GM21515 (cell line): ENCODE data around the gene BMPR2.
"Not testable (repeated sequence)": the region's sequence is repeated elsewhere in the genome, so short reads cannot be mapped to it uniquely, and the experiment has no call there.

ENCODE experiments used
- ATAC-seq: cut with Tn5 transposase; IDR thresholded peaks from one replicate; pipeline ENCODE4 v1.9.1; 2021; ENCODE audit not compliant: unreplicated experiment

The BMPR2 gene

GRCh38 chr2:202378662-202379358, 2.7 kb downstream of the BMPR2 start:
- ATAC-seq = no peak

- ATAC-seq = no peak
These were observed 6.6 kb downstream of the BMPR2 start for GRCh38 chr2:202382684-202383083.

GRCh38 chr2:202386495-202386894, 10.4 kb downstream of the BMPR2 start:
- not testable (repeated sequence) for ATAC-seq

GRCh38 chr2:202387608-202388342, 11.6 kb downstream of the BMPR2 start:
- ATAC-seq = no peak

- no peak for ATAC-seq
These were observed 24.8 kb downstream of the BMPR2 start for GRCh38 chr2:202400941-202401340.

- ATAC-seq = no peak
These were observed 29.7 kb downstream of the BMPR2 start for GRCh38 chr2:202405798-202406197.

GRCh38 chr2:202406445-202406978, 30.4 kb downstream of the BMPR2 start:
- no peak for ATAC-seq

GRCh38 chr2:202408546-202409140, 32.5 kb downstream of the BMPR2 start:
- ATAC-seq = no peak

- ATAC-seq = no peak
These were observed 34.0 kb downstream of the BMPR2 start for GRCh38 chr2:202410092-202410491.

GRCh38 chr2:202411097-202411496, 35.0 kb downstream of the BMPR2 start:
- no peak for ATAC-seq

GRCh38 chr2:202418027-202418426, 41.9 kb downstream of the BMPR2 start:
- no peak for ATAC-seq

- no peak for ATAC-seq
These were observed 42.4 kb downstream of the BMPR2 start for GRCh38 chr2:202418511-202418910.

- ATAC-seq = no peak
These were observed 47.0 kb downstream of the BMPR2 start for GRCh38 chr2:202423139-202423538.

GRCh38 chr2:202425036-202425435, 48.9 kb downstream of the BMPR2 start:
- ATAC-seq = no peak

GRCh38 chr2:202426751-202427150, 50.6 kb downstream of the BMPR2 start:
- ATAC-seq = no peak

GRCh38 chr2:202429164-202429980, 53.2 kb downstream of the BMPR2 start:
- ATAC-seq = no peak

GRCh38 chr2:202432776-202433175, 56.6 kb downstream of the BMPR2 start:
- no peak for ATAC-seq

- no peak for ATAC-seq
These were observed 58.3 kb downstream of the BMPR2 start for GRCh38 chr2:202434472-202434871.

GRCh38 chr2:202436626-202437025, 60.5 kb downstream of the BMPR2 start:
- ATAC-seq = no peak

GRCh38 chr2:202440117-202440516, 64.0 kb downstream of the BMPR2 start:
- not testable (repeated sequence) for ATAC-seq

GRCh38 chr2:202442882-202443281, 66.8 kb downstream of the BMPR2 start:
- ATAC-seq = no peak
